ENCODE data around the gene TEX10.

DNA sequence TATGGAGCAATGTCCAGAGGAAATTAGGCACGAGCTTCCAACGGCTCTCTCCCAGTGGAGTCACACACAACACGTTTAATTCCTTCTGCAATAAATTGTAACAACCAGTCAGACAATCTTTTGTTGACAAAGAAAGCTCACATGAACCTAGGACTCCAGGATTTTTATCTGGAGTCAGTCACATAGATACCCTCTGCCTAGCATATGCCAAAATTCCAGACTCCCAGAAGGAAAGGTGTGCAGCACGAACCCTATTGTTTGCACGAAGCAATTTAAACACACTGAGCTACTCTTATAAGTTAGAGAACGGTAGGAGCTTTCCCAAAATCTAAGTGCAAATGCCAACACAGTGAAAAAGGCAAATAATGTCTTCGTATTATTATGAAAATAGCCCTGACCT is 67.1 kb downstream of the TEX10 start:
- TF ChIP-seq EHMT2 (IDR thresholded peaks at IDR 0.05; ENCODE audit: borderline replicate concordance, low read depth, low read length) (no peak), YY1 (IDR thresholded peaks at IDR 0.05; ENCODE audit: insufficient read depth, insufficient replicate concordance, low read depth, low read length) (no peak), ZNF121 (CRISPR knock-in tag; IDR thresholded peaks at IDR 0.05) (no peak), BHLHE40 (IDR thresholded peaks at IDR 0.05; ENCODE audit: low read length) (no peak), GABPA (IDR thresholded peaks at IDR 0.05; ENCODE audit: low read depth, low read length) (no peak), GABPA (CRISPR knock-in tag; IDR thresholded peaks at IDR 0.05; ENCODE audit: low read depth) (no peak), PHF21A (CRISPR knock-in tag; IDR thresholded peaks at IDR 0.05) (no peak), ZBTB21 (CRISPR knock-in tag; IDR thresholded peaks at IDR 0.05) (no peak), ZFP62 (CRISPR knock-in tag; IDR thresholded peaks at IDR 0.05) (no peak), ISX (CRISPR knock-in tag; conservative IDR thresholded peaks at IDR 0.05) (no peak)
- TF ChIP-seq, protein P1, sequence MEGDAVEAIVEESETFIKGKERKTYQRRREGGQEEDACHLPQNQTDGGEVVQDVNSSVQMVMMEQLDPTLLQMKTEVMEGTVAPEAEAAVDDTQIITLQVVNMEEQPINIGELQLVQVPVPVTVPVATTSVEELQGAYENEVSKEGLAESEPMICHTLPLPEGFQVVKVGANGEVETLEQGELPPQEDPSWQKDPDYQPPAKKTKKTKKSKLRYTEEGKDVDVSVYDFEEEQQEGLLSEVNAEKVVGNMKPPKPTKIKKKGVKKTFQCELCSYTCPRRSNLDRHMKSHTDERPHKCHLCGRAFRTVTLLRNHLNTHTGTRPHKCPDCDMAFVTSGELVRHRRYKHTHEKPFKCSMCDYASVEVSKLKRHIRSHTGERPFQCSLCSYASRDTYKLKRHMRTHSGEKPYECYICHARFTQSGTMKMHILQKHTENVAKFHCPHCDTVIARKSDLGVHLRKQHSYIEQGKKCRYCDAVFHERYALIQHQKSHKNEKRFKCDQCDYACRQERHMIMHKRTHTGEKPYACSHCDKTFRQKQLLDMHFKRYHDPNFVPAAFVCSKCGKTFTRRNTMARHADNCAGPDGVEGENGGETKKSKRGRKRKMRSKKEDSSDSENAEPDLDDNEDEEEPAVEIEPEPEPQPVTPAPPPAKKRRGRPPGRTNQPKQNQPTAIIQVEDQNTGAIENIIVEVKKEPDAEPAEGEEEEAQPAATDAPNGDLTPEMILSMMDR (CRISPR knock-in tag; IDR thresholded peaks at IDR 0.05) = no peak
- TF ChIP-seq, protein P2, sequence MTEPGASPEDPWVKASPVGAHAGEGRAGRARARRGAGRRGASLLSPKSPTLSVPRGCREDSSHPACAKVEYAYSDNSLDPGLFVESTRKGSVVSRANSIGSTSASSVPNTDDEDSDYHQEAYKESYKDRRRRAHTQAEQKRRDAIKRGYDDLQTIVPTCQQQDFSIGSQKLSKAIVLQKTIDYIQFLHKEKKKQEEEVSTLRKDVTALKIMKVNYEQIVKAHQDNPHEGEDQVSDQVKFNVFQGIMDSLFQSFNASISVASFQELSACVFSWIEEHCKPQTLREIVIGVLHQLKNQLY (CRISPR knock-in tag; IDR thresholded peaks at IDR 0.05) = no peak
- TF ChIP-seq, protein P3, sequence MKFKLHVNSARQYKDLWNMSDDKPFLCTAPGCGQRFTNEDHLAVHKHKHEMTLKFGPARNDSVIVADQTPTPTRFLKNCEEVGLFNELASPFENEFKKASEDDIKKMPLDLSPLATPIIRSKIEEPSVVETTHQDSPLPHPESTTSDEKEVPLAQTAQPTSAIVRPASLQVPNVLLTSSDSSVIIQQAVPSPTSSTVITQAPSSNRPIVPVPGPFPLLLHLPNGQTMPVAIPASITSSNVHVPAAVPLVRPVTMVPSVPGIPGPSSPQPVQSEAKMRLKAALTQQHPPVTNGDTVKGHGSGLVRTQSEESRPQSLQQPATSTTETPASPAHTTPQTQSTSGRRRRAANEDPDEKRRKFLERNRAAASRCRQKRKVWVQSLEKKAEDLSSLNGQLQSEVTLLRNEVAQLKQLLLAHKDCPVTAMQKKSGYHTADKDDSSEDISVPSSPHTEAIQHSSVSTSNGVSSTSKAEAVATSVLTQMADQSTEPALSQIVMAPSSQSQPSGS (CRISPR knock-in tag; IDR thresholded peaks at IDR 0.05) = no peak
- TF ChIP-seq, protein P4, sequence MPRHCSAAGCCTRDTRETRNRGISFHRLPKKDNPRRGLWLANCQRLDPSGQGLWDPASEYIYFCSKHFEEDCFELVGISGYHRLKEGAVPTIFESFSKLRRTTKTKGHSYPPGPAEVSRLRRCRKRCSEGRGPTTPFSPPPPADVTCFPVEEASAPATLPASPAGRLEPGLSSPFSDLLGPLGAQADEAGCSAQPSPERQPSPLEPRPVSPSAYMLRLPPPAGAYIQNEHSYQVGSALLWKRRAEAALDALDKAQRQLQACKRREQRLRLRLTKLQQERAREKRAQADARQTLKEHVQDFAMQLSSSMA (CRISPR knock-in tag; IDR thresholded peaks at IDR 0.05) = no peak
- TF ChIP-seq, protein P5, sequence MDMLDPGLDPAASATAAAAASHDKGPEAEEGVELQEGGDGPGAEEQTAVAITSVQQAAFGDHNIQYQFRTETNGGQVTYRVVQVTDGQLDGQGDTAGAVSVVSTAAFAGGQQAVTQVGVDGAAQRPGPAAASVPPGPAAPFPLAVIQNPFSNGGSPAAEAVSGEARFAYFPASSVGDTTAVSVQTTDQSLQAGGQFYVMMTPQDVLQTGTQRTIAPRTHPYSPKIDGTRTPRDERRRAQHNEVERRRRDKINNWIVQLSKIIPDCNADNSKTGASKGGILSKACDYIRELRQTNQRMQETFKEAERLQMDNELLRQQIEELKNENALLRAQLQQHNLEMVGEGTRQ (IDR thresholded peaks at IDR 0.05; ENCODE audit: low read depth, low read length) = no peak
- TF ChIP-seq, protein P5 (CRISPR knock-in tag; IDR thresholded peaks at IDR 0.05; ENCODE audit: borderline replicate concordance) = no peak
